B cell (primary cell): ENCODE data around the gene IGSF22. TPM values are rescaled to one million over a fixed set of nuclear protein-coding genes. Genes with fewer than 3 reads are reported as not detected.

Experiments used
- ATAC-seq: fragments of 200-7000 bp; cut with Tn5 transposase; one replicate; pipeline ENCODE4 v1.10.0; 2021; ENCODE audit warnings: low read depth, mild to moderate bottlenecking, moderate number of reproducible peaks, moderate library complexity
- CTCF ChIA-PET: fragments of 350-600 bp; sonication (Branson Sonifier 250); formaldehyde crosslinking; loops from one replicate; lab custom pipeline; 2021; ENCODE audit warnings: antibody characterized with exemption, inconsistent platforms; lab: Charles Lee
- POLR2A ChIA-PET: fragments of 350-600 bp; sonication (Branson Sonifier 250); formaldehyde crosslinking; loops from one replicate; lab custom pipeline; 2021; ENCODE audit warnings: antibody characterized with exemption; lab: Charles Lee
- DNase-seq: peaks from one replicate; pipeline ENCODE4 v3.0.0; 2013
- H2AFZ ChIP-seq: 2 replicates; pipeline ENCODE4 v1.6.1; 2012; ENCODE audit warnings: mild to moderate bottlenecking, low read depth, low read length; ENCODE audit not compliant: insufficient read depth, poor library complexity, severe bottlenecking
- H3K27ac ChIP-seq, 2 donors: 1 replicate in 1 of 2; 2 replicates in 1 of 2; pipeline ENCODE4 v1.5.1; 2012 to 2013; ENCODE audit warnings: low read length in 2 of 2, mild to moderate bottlenecking in 2 of 2, moderate library complexity in 1 of 2
- H3K27me3 ChIP-seq, 4 experiments: fragments of 200-600 bp in 1 of 4; sonication (generic) in 1 of 4; replicated peaks in 1 of 4; 1 replicate in 2 of 4; 2 replicates in 2 of 4; pipeline versions ENCODE4 v1.6.1 to v1.7.0; 2013 to 2016; ENCODE audit warnings: low read length in 3 of 4, mild to moderate bottlenecking in 2 of 4, mixed read lengths in 1 of 4, moderate library complexity in 1 of 4; ENCODE audit not compliant: insufficient read depth in 4 of 4, control insufficient read depth in 3 of 4; ENCODE audit errors: control extremely low read depth in 1 of 4
- H3K36me3 ChIP-seq, 2 experiments: replicated peaks in 1 of 2; 1 replicate in 1 of 2; 2 replicates in 1 of 2; pipeline versions ENCODE4 v1.6.1 to v1.7.1; 2013; ENCODE audit warnings: low read length in 1 of 2; ENCODE audit not compliant: insufficient read depth in 2 of 2, control insufficient read depth in 1 of 2; ENCODE audit errors: control extremely low read depth in 1 of 2, extremely low read depth in 1 of 2
- H3K4me1 ChIP-seq, 2 donors: fragments of 200-600 bp in 1 of 2; sonication (generic) in 1 of 2; 1 replicate in 1 of 2; 2 replicates in 1 of 2; pipeline versions ENCODE4 v1.5.1 to v1.6.1; 2013 to 2017; ENCODE audit warnings: low read length in 2 of 2; ENCODE audit not compliant: control insufficient read depth in 2 of 2, insufficient read depth in 2 of 2
- H3K4me2 ChIP-seq: replicated peaks from 2 replicates; pipeline ENCODE3; 2012; ENCODE audit warnings: mild to moderate bottlenecking, low read depth, low read length; ENCODE audit not compliant: poor library complexity, severe bottlenecking
- H3K4me3 ChIP-seq, 5 experiments: fragments of 200-600 bp in 1 of 5; sonication (generic) in 1 of 5; 1 replicate in 3 of 5; 2 replicates in 2 of 5; pipeline versions ENCODE4 v1.5.1 to v1.7.0; 2011 to 2016; ENCODE audit warnings: low read length in 4 of 5, mild to moderate bottlenecking in 4 of 5, low read depth in 2 of 5, control low read depth in 1 of 5, moderate library complexity in 1 of 5; ENCODE audit not compliant: insufficient read depth in 1 of 5; ENCODE audit errors: control extremely low read depth in 1 of 5, extremely low read depth in 1 of 5
- H3K79me2 ChIP-seq: fragments of 200-600 bp; sonication (generic); one replicate; pipeline ENCODE4 v1.6.0; 2016; ENCODE audit warnings: low read length; ENCODE audit not compliant: control insufficient read depth, insufficient read depth
- H3K9ac ChIP-seq: fragments of 200-600 bp; sonication (generic); 2 replicates; pipeline ENCODE4 v1.6.1; 2017; ENCODE audit warnings: mild to moderate bottlenecking, low read length, moderate library complexity
- H3K9me3 ChIP-seq, 3 donors: one replicate each; pipeline versions ENCODE4 v1.6.1 to v1.7.1; 2013; ENCODE audit warnings: low read length in 2 of 3; ENCODE audit not compliant: control insufficient read depth in 2 of 3, insufficient read depth in 1 of 3; ENCODE audit errors: control extremely low read depth in 1 of 3
- H4K20me1 ChIP-seq: 2 replicates; pipeline ENCODE4 v1.6.0; 2012; ENCODE audit warnings: mild to moderate bottlenecking, low read length; ENCODE audit not compliant: insufficient read depth, control insufficient read depth, poor library complexity, severe bottlenecking
- H3K27ac Mint-ChIP-seq: one replicate; pipeline ENCODE4 v1.8.0; 2021; ENCODE audit warnings: mixed read lengths
- H3K27me3 Mint-ChIP-seq: one replicate; pipeline ENCODE4 v1.8.0; 2021; ENCODE audit warnings: mixed read lengths
- H3K4me1 Mint-ChIP-seq: one replicate; pipeline ENCODE4 v1.8.0; 2021; ENCODE audit warnings: mixed read lengths
- H3K4me3 Mint-ChIP-seq: one replicate; pipeline ENCODE4 v1.8.0; 2021; ENCODE audit warnings: mixed read lengths
- H3K9me3 Mint-ChIP-seq: one replicate; pipeline ENCODE4 v1.8.0; 2022; ENCODE audit warnings: mixed read lengths; ENCODE audit not compliant: insufficient read depth
- EZH2 ChIP-seq: IDR thresholded peaks from 2 replicates; pipeline ENCODE4 v1.6.1; 2012; ENCODE audit warnings: borderline replicate concordance, low read depth, mild to moderate bottlenecking, moderate library complexity, low read length; ENCODE audit not compliant: insufficient read depth, poor library complexity, severe bottlenecking
- WGBS: methylation state at CpG from one replicate; pipeline ENCODE4 v1.1.5; 2013; ENCODE audit warnings: missing lambda C conversion rate; ENCODE audit not compliant: insufficient coverage; 5-methylcytosine and 5-hydroxymethylcytosine counted together
- intact Hi-C: fragments of 100-400 bp; cut with micrococcal nuclease; formaldehyde crosslinking; loops from one replicate; pipeline ENCODE4 v1.10.0; 2022
- polyA plus RNA-seq: library from polyadenylated mRNA; depleted of rRNA; stranded (reverse); fragments of >200 nt; gene quantifications from 2 replicates; pipeline ENCODE4 v1.2.3, GENCODE V29; 2012
- total RNA-seq, 2 donors: library from RNA; stranded (reverse); fragments of 120-200 nt in 1 of 2; gene quantifications; 1 replicate in 1 of 2; 2 replicates in 1 of 2; pipeline versions ENCODE4 v1.2.3 to v1.2.4, GENCODE V29; 2013 to 2022
- TF ChIP-seq, protein P1 (sequence below): fragments of 200-600 bp; IDR thresholded peaks from one replicate; pipeline ENCODE4 v1.8.0; 2022; ENCODE audit warnings: antibody characterized with exemption, mild to moderate bottlenecking

The IGSF22 gene
- total and polyA plus RNA-seq, 2 donors (not counting 1 experiment from before 2014, with no cell fraction given): 0.91 to 2.6 TPM

DNA sequence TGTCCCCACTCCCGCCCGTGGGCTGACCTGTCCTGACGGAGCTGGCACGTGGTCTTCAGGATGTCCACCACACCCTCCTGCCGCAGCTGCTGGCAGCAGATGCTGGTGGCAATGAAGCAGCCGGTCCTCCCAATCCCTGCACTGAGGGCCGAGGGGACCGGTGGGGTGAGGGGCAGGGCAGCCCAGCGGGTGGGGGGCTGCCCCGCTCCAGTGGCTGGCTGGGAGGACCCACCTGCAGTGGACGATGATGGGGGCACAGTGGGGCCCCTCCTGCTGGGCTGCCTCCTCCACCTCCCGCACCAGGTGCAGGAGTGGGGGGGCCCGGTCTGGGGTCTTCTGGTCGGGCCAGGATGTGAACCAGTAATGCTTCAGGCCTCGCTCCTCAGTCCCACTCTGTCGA is 3.4 kb upstream of the IGSF22 start:
- no peak overlapping the region for H3K27ac Mint-ChIP-seq
- intact Hi-C loops: loop anchor here (10.0 kb wide), 1 partner anchor 335 kb away; the partner anchor contains the start of gene LDHA
- H3K4me3 ChIP-seq: no peak overlapping the region
- ATAC-seq (no peak), DNase-seq (no peak)
- H3K36me3 ChIP-seq: no peaks in the 10 kb centered on the region
- no peaks in the 10 kb centered on the region for H4K20me1 ChIP-seq
- H2AFZ ChIP-seq: no peak overlapping the region
- H3K4me2 ChIP-seq: no peak overlapping the region
- POLR2A ChIA-PET: no interaction called here
- no peaks in the 10 kb centered on the region for H3K9me3 Mint-ChIP-seq
- H3K4me1 ChIP-seq: peaks cover 12 to 17% of the 10 kb centered on the region in 2 donors
- no peak overlapping the region for H3K9ac ChIP-seq
- no peaks in the 10 kb centered on the region for H3K9me3 ChIP-seq
- no peak overlapping the region for H3K4me3 Mint-ChIP-seq
- H3K4me1 Mint-ChIP-seq: peaks cover 15% of the 10 kb centered on the region
- H3K79me2 ChIP-seq: no peaks in the 10 kb centered on the region
- H3K27me3 ChIP-seq: peaks cover 0 to 3% (median 0%) of the 10 kb centered on the region in 4 experiments
- 97% methylated on average over 16 of the region's 16 CpGs for WGBS
- no peaks in the 10 kb centered on the region for H3K27me3 Mint-ChIP-seq
- CTCF ChIA-PET: interaction anchor here (1.4 to 7.8 kb wide), 4 partner anchors 7 to 613 kb away, joined by 5 to 92 read pairs (median 34); no protein-coding TSS in a partner anchor
- no peak for TF ChIP-seq EZH2
- TF ChIP-seq, protein P1, sequence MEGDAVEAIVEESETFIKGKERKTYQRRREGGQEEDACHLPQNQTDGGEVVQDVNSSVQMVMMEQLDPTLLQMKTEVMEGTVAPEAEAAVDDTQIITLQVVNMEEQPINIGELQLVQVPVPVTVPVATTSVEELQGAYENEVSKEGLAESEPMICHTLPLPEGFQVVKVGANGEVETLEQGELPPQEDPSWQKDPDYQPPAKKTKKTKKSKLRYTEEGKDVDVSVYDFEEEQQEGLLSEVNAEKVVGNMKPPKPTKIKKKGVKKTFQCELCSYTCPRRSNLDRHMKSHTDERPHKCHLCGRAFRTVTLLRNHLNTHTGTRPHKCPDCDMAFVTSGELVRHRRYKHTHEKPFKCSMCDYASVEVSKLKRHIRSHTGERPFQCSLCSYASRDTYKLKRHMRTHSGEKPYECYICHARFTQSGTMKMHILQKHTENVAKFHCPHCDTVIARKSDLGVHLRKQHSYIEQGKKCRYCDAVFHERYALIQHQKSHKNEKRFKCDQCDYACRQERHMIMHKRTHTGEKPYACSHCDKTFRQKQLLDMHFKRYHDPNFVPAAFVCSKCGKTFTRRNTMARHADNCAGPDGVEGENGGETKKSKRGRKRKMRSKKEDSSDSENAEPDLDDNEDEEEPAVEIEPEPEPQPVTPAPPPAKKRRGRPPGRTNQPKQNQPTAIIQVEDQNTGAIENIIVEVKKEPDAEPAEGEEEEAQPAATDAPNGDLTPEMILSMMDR: no peak
- H3K27ac ChIP-seq: no peak overlapping the region

DNA sequence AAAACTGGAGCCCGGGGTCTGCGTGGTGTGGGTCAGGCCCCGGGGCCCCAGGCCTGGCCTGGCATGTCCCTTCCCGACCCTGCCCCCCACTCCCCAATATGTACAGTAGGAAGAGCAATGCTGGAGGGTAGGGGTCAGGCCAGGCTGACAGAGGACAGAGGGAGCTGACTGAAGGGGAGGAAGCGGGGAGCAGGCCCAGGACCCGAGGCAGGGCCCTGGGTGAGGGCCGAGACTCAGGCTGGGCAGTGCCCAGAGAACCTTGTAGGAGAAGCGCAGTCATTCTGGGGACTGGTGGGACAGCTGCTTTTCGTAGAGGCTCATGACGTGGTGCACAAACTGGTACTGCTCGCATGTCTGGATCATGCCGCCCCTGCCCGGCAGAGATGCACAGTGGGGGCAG is 2.7 kb upstream of the IGSF22 start:
- Histone ChIP-seq H3K36me3 (no peaks in the 10 kb centered on the region), H4K20me1 (no peaks in the 10 kb centered on the region), H3K79me2 (no peaks in the 10 kb centered on the region), H3K4me3 (no peak overlapping the region), H3K27me3 (peaks cover 0 to 3% (median 0%) of the 10 kb centered on the region in 4 experiments), H3K4me2 (no peak overlapping the region), H3K9ac (no peak overlapping the region), H3K27ac (no peak overlapping the region), H2AFZ (no peak overlapping the region), H3K9me3 (no peaks in the 10 kb centered on the region), H3K4me1 (peaks cover 12 to 17% of the 10 kb centered on the region in 2 donors)
- ChIA-PET POLR2A (no interaction called here), CTCF (interaction anchor here (0.7 to 7.8 kb wide), 13 partner anchors 7 to 623 kb away, joined by 3 to 92 read pairs (median 7); partner anchors contain the start of genes SAAL1 and TMEM86A)
- DNase-seq: no peak
- intact Hi-C loops: loop anchor here (10.0 kb wide), 1 partner anchor 334 kb away; the partner anchor contains the start of gene LDHA
- TF ChIP-seq, protein P1: no peak
- no peak for TF ChIP-seq EZH2
- WGBS: 92% methylated on average over 8 of the region's 13 CpGs
- Mint-ChIP-seq H3K9me3 (no peaks in the 10 kb centered on the region), H3K27me3 (no peaks in the 10 kb centered on the region), H3K27ac (no peak overlapping the region), H3K4me3 (no peak overlapping the region), H3K4me1 (peaks cover 15% of the 10 kb centered on the region)
- no peak for ATAC-seq
